HepG2 (cell line): ENCODE measurements around the gene LGR6. TPM values are rescaled to one million over a fixed set of nuclear protein-coding genes. Genes with fewer than 3 reads are reported as not detected.

Experiments
- AGO2 ChIP-seq: fragments of 200-400 bp; formaldehyde crosslinking; optimal IDR thresholded peaks from 2 replicates; pipeline ENCODE3; 2017; ENCODE audit warnings: mild to moderate bottlenecking, low read depth, low read length, moderate library complexity
- CBX1 ChIP-seq: IDR thresholded peaks from one replicate; pipeline ENCODE4 v1.6.1; 2016; ENCODE audit warnings: antibody characterized with exemption, low read depth
- GATAD1 ChIP-seq: IDR thresholded peaks from 2 replicates; pipeline ENCODE4 v1.6.1; 2016; ENCODE audit warnings: missing genetic modification reagents, missing compliant biosample characterization
- KLF13 ChIP-seq: sonication (generic); formaldehyde crosslinking; IDR thresholded peaks from 2 replicates; pipeline ENCODE4 v1.4.0; 2020; ENCODE audit warnings: mild to moderate bottlenecking, missing genetic modification reagents
- PATZ1 ChIP-seq: sonication (generic); formaldehyde crosslinking; IDR thresholded peaks from 2 replicates; pipeline ENCODE4 v1.4.0; 2020; ENCODE audit warnings: missing genetic modification reagents
- TEAD2 ChIP-seq: sonication (generic); formaldehyde crosslinking; IDR thresholded peaks from 2 replicates; pipeline ENCODE4 v1.9.0; 2021; ENCODE audit warnings: missing genetic modification reagents
- TOE1 ChIP-seq: sonication (generic); formaldehyde crosslinking; IDR thresholded peaks from 2 replicates; pipeline ENCODE4 v1.4.0; 2020; ENCODE audit warnings: mild to moderate bottlenecking, missing genetic modification reagents
- ZBTB40 ChIP-seq, 2 experiments: fragments of 450-650 bp in 1 of 2; sonication (generic) in 1 of 2; formaldehyde crosslinking in 1 of 2; IDR thresholded peaks; 2 replicates each; pipeline versions ENCODE4 v1.6.1 to v1.8.0; 2016 to 2022; ENCODE audit warnings: antibody characterized with exemption in 1 of 2, mild to moderate bottlenecking in 1 of 2, missing genetic modification reagents in 1 of 2
- ZNF138 ChIP-seq: sonication (generic); formaldehyde crosslinking; IDR thresholded peaks from 2 replicates; pipeline ENCODE4 v1.5.0; 2020; ENCODE audit warnings: mild to moderate bottlenecking, low read depth, missing genetic modification reagents
- ZNF205 ChIP-seq: IDR thresholded peaks from 2 replicates; pipeline ENCODE4 v1.6.1; 2018; ENCODE audit warnings: missing biosample characterization, missing genetic modification reagents
- ZNF264 ChIP-seq: sonication (generic); formaldehyde crosslinking; IDR thresholded peaks from 2 replicates; pipeline ENCODE4 v1.4.0; 2020; ENCODE audit warnings: missing genetic modification reagents
- ZNF503 ChIP-seq: sonication (generic); formaldehyde crosslinking; IDR thresholded peaks from 2 replicates; pipeline ENCODE4 v1.4.0; 2020; ENCODE audit warnings: missing genetic modification reagents
- ZNF781 ChIP-seq: sonication (generic); formaldehyde crosslinking; IDR thresholded peaks from 2 replicates; pipeline ENCODE4 v1.5.1; 2020; ENCODE audit warnings: borderline replicate concordance, mild to moderate bottlenecking, missing genetic modification reagents; ENCODE audit errors: not compliant biosample characterization
- polyA plus RNA-seq, 8 experiments: library from polyadenylated mRNA; depleted of rRNA in 3 of 8; stranded (reverse) in 7 of 8; unstranded in 1 of 8; fragments of >200 nt; fragmentation: Illumina TruSeq in 4 of 8; extraction: Trizol in 4 of 8; gene quantifications; 2 replicates each; pipeline versions ENCODE4 v1.2.1 to v1.2.3, GENCODE V29; 2011 to 2016; ENCODE audit warnings: low read depth in 4 of 8, missing spikeins in 1 of 8, mixed read lengths in 1 of 8; ENCODE audit not compliant: insufficient read depth in 1 of 8
- total RNA-seq, 5 experiments: library from RNA; depleted of rRNA; stranded (reverse); fragments of >200 nt; fragmentation: Illumina TruSeq; extraction: Trizol; gene quantifications; 2 replicates each; pipeline ENCODE4 v1.2.3, GENCODE V29; 2016; ENCODE audit warnings: low read depth in 1 of 5
- TF ChIP-seq, protein P1 (sequence below): sonication (generic); formaldehyde crosslinking; IDR thresholded peaks from 2 replicates; pipeline ENCODE4 v1.5.0; 2020; ENCODE audit warnings: mild to moderate bottlenecking, low read depth, missing genetic modification reagents, borderline replicate concordance

LGR6 gene
- total and polyA plus RNA-seq, 2 of the 13 experiments (the other 11 are each of a cell fraction or from before 2014, with no cell fraction given), result 0.07 TPM; not detected in 1

- no peak for TF ChIP-seq ZNF205 (CRISPR knock-in tag)
- no peak for TF ChIP-seq ZBTB40 (IDR thresholded peaks at IDR 0.05)
- TF ChIP-seq ZBTB40 (CRISPR knock-in tag; IDR thresholded peaks at IDR 0.05), result 0 out of 2 replicates have a peak, but pooled peaks have one; percentile 40
- TF ChIP-seq PATZ1 (CRISPR knock-in tag), result peak; percentile 25; the same call in 1 of the 2 replicates
- peak; percentile 41 for TF ChIP-seq ZNF781 (CRISPR knock-in tag)
- TF ChIP-seq ZNF138 (CRISPR knock-in tag), result no peak
- TF ChIP-seq TOE1 (CRISPR knock-in tag), result no peak
- no peak for TF ChIP-seq TEAD2 (CRISPR knock-in tag)
- no peak for TF ChIP-seq CBX1
- TF ChIP-seq GATAD1 (CRISPR knock-in tag), result no peak
- TF ChIP-seq AGO2, result no peak
- TF ChIP-seq, protein P1, sequence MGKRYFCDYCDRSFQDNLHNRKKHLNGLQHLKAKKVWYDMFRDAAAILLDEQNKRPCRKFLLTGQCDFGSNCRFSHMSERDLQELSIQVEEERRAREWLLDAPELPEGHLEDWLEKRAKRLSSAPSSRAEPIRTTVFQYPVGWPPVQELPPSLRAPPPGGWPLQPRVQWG (CRISPR knock-in tag), result no peak
- no peak for TF ChIP-seq ZNF503
- TF ChIP-seq KLF13 (CRISPR knock-in tag), result no peak
- TF ChIP-seq ZNF264 (CRISPR knock-in tag), result no peak
Measured at GRCh38 chr1:202235856-202236837, 42.5 kb downstream of the LGR6 start (continued).
